Sciatic nerve (tissue), 2 donors: ENCODE measurements around the gene TMEM156. TPM values are rescaled to one million over a fixed set of nuclear protein-coding genes. Genes with fewer than 3 reads are reported as not detected.
"Not testable (repeated sequence)": the region's sequence is repeated elsewhere in the genome, so short reads cannot be mapped to it uniquely, and the experiment has no call there.

Source experiments
- ATAC-seq: fragments of 200-7000 bp; cut with Tn5 transposase; one replicate; pipeline ENCODE4 v1.9.1; 2020; ENCODE audit warnings: mild to moderate bottlenecking, moderate library complexity
- DNase-seq: peaks from one replicate; pipeline ENCODE4 v3.0.0-alpha.2; 2020; ENCODE audit warnings: low spot score
- intact Hi-C: fragments of 100-400 bp; cut with DNase I; formaldehyde crosslinking; loops from one replicate; pipeline ENCODE4 v1.14.2; 2022
- total RNA-seq: library from RNA; stranded (reverse); fragmentation: NEBNext Ultra II Directional; extraction: Animal tissue kit (Norgen Biotek cat#: 25700); gene quantifications from one replicate; pipeline ENCODE4 v1.2.1, GENCODE V29; 2021
- donor health status: DM: no; HTN: no; CAD: no.
- donor health status: DM: no; HTN: no; CAD: no.

The TMEM156 gene
- total RNA-seq, 1 donor from 2014 or later, result 0.62 TPM

- no peak for ATAC-seq
- intact Hi-C loops, result no loop called here
- no peak for DNase-seq
Observed at GRCh38 chr4:38943343-38943742, 88.9 kb downstream of the TMEM156 start.

- DNase-seq, intact Hi-C loops, ATAC-seq: not testable (repeated sequence)
Observed at GRCh38 chr4:38941906-38942305, 90.3 kb downstream of the TMEM156 start.

GRCh38 chr4:38940476-38940875 lies 91.7 kb downstream of the TMEM156 start:
- DNase-seq (no peak), ATAC-seq (no peak)
- intact Hi-C loops, result no loop called here

- ATAC-seq (no peak), DNase-seq (no peak)
- intact Hi-C loops, result loop anchor here (2.0 kb wide), 1 partner anchor 18 kb away; no protein-coding TSS in a partner anchor
Observed at GRCh38 chr4:38939165-38939564, 93.0 kb downstream of the TMEM156 start.

- intact Hi-C loops, result no loop called here
- DNase-seq (no peak), ATAC-seq (no peak)
Observed at GRCh38 chr4:38935391-38936073, 96.7 kb downstream of the TMEM156 start.

- ATAC-seq, result no peak
- intact Hi-C loops, result no loop called here
- DNase-seq, result no peak
Observed at GRCh38 chr4:38931125-38931524, 101.1 kb downstream of the TMEM156 start.

- ATAC-seq, result no peak
- no peak for DNase-seq
- intact Hi-C loops, result no loop called here
Observed at GRCh38 chr4:38930707-38931106, 101.5 kb downstream of the TMEM156 start.

GRCh38 chr4:38930204-38930603 lies 102.0 kb downstream of the TMEM156 start:
- ATAC-seq (no peak), DNase-seq (no peak)
- intact Hi-C loops, result no loop called here

- no peak for ATAC-seq
- no peak for DNase-seq
- intact Hi-C loops, result no loop called here
Observed at GRCh38 chr4:38928974-38929373, 103.2 kb downstream of the TMEM156 start.

GRCh38 chr4:38928568-38928967 lies 103.6 kb downstream of the TMEM156 start:
- intact Hi-C loops, result no loop called here
- ATAC-seq, result no peak

GRCh38 chr4:38926896-38927295 lies 105.3 kb downstream of the TMEM156 start:
- intact Hi-C loops, result no loop called here
- ATAC-seq, result no peak
- no peak for DNase-seq

More at GRCh38 chr4:38928568-38928967, 103.6 kb downstream of the TMEM156 start:
- DNase-seq, result no peak

GRCh38 chr4:38925492-38926413 lies 106.5 kb downstream of the TMEM156 start:
- peak; percentile 44 for ATAC-seq
- intact Hi-C loops, result no loop called here
- no peak for DNase-seq

- intact Hi-C loops, result no loop called here
- no peak for ATAC-seq
- no peak for DNase-seq
Observed at GRCh38 chr4:38924353-38924752, 107.9 kb downstream of the TMEM156 start.

- DNase-seq (no peak), ATAC-seq (no peak)
- intact Hi-C loops, result no loop called here
Observed at GRCh38 chr4:38923746-38924145, 108.5 kb downstream of the TMEM156 start.

- DNase-seq (no peak), ATAC-seq (no peak)
- intact Hi-C loops, result no loop called here
Observed at GRCh38 chr4:38921151-38921550, 111.1 kb downstream of the TMEM156 start.

- intact Hi-C loops, result no loop called here
- ATAC-seq (no peak), DNase-seq (no peak)
Observed at GRCh38 chr4:38920677-38921076, 111.5 kb downstream of the TMEM156 start.

- intact Hi-C loops, result no loop called here
- DNase-seq (no peak), ATAC-seq (no peak)
Observed at GRCh38 chr4:38920186-38920585, 112.0 kb downstream of the TMEM156 start.

GRCh38 chr4:38919494-38919893 lies 112.7 kb downstream of the TMEM156 start:
- intact Hi-C loops, result no loop called here
- ATAC-seq, result no peak

GRCh38 chr4:38917481-38918025 lies 114.7 kb downstream of the TMEM156 start:
- no peak for ATAC-seq
- intact Hi-C loops, result no loop called here
- DNase-seq, result no peak

More at GRCh38 chr4:38919494-38919893, 112.7 kb downstream of the TMEM156 start:
- DNase-seq, result no peak
